HepG2 (cell line): ENCODE results near the gene PHKG1. TPM values are rescaled to one million over a fixed set of nuclear protein-coding genes. Genes with fewer than 3 reads are reported as not detected.

ENCODE experiments used
- ATF3 ChIP-seq: sonication (generic); formaldehyde crosslinking; IDR thresholded peaks from 2 replicates; pipeline ENCODE4 v1.4.0; 2020; ENCODE audit warnings: missing genetic modification reagents
- CREM ChIP-seq, 2 experiments: sonication (generic) in 1 of 2; formaldehyde crosslinking in 1 of 2; IDR thresholded peaks; 2 replicates each; pipeline versions ENCODE4 v1.4.0 to v1.6.1; 2016 to 2020; ENCODE audit warnings: antibody characterized with exemption in 1 of 2, mild to moderate bottlenecking in 1 of 2, missing genetic modification reagents in 1 of 2
- FOXA3 ChIP-seq: IDR thresholded peaks from 2 replicates; pipeline ENCODE4 v1.6.1; 2016; ENCODE audit warnings: missing genetic modification reagents, missing compliant biosample characterization
- HNRNPK ChIP-seq: fragments of 200-400 bp; formaldehyde crosslinking; IDR thresholded peaks from 2 replicates; pipeline ENCODE4 v1.6.1; 2018; ENCODE audit warnings: low read length, low read depth, moderate library complexity, mild to moderate bottlenecking; ENCODE audit not compliant: poor library complexity, severe bottlenecking
- KMT2A ChIP-seq: sonication (generic); formaldehyde crosslinking; IDR thresholded peaks from 2 replicates; pipeline ENCODE4 v1.4.0; 2020; ENCODE audit warnings: missing genetic modification reagents
- SALL1 ChIP-seq: sonication (generic); formaldehyde crosslinking; IDR thresholded peaks from 2 replicates; pipeline ENCODE4 v1.8.0; 2022; ENCODE audit warnings: mild to moderate bottlenecking, missing genetic modification reagents
- SIX4 ChIP-seq: sonication (generic); formaldehyde crosslinking; IDR thresholded peaks from 2 replicates; pipeline ENCODE4 v1.4.0; 2020; ENCODE audit warnings: missing genetic modification reagents
- SMAD3 ChIP-seq: sonication (generic); formaldehyde crosslinking; IDR thresholded peaks from 2 replicates; pipeline ENCODE4 v1.4.0; 2020; ENCODE audit warnings: missing genetic modification reagents
- SRSF9 ChIP-seq: fragments of 200-400 bp; formaldehyde crosslinking; IDR thresholded peaks from 2 replicates; pipeline ENCODE4 v1.6.1; 2018; ENCODE audit warnings: borderline replicate concordance, mild to moderate bottlenecking, low read depth, low read length; ENCODE audit not compliant: insufficient read depth, poor library complexity, severe bottlenecking
- TCF12 ChIP-seq, 2 experiments: fragments of 450-650 bp in 1 of 2; sonication (generic) in 1 of 2; formaldehyde crosslinking in 1 of 2; IDR thresholded peaks; 2 replicates each; pipeline versions ENCODE4 v1.6.1 to v1.8.0; 2017 to 2022; ENCODE audit warnings: antibody characterized with exemption in 1 of 2, mild to moderate bottlenecking in 1 of 2, missing genetic modification reagents in 1 of 2, moderate library complexity in 1 of 2
- ZBTB8A ChIP-seq: sonication (generic); formaldehyde crosslinking; IDR thresholded peaks from 2 replicates; pipeline ENCODE4 v1.4.0; 2020; ENCODE audit warnings: mild to moderate bottlenecking, low read depth, missing genetic modification reagents, borderline replicate concordance
- ZFP36L1 ChIP-seq: sonication (generic); formaldehyde crosslinking; IDR thresholded peaks from 2 replicates; pipeline ENCODE4 v1.8.0; 2022; ENCODE audit warnings: mild to moderate bottlenecking, missing genetic modification reagents, moderate library complexity
- ZFYVE20 ChIP-seq: sonication (generic); formaldehyde crosslinking; IDR thresholded peaks from 2 replicates; pipeline ENCODE4 v1.8.0; 2023; ENCODE audit warnings: low read depth, mild to moderate bottlenecking, moderate library complexity, missing genetic modification reagents, borderline replicate concordance
- ZNF136 ChIP-seq: sonication (generic); formaldehyde crosslinking; IDR thresholded peaks from 2 replicates; pipeline ENCODE4 v1.8.1; 2022; ENCODE audit warnings: low read depth, mild to moderate bottlenecking, moderate library complexity, missing genetic modification reagents
- ZNF263 ChIP-seq: sonication (generic); formaldehyde crosslinking; IDR thresholded peaks from 2 replicates; pipeline ENCODE4 v1.4.0; 2020; ENCODE audit warnings: missing genetic modification reagents
- ZNF296 ChIP-seq: sonication (generic); formaldehyde crosslinking; conservative IDR thresholded peaks from 2 replicates; pipeline ENCODE4 v1.5.0; 2020; ENCODE audit warnings: mild to moderate bottlenecking, missing genetic modification reagents
- ZNF337 ChIP-seq: sonication (generic); formaldehyde crosslinking; IDR thresholded peaks from 2 replicates; pipeline ENCODE4 v1.5.1; 2020; ENCODE audit warnings: missing genetic modification reagents, low read depth, mild to moderate bottlenecking, borderline replicate concordance
- ZNF790 ChIP-seq: sonication (generic); formaldehyde crosslinking; IDR thresholded peaks from 2 replicates; pipeline ENCODE4 v1.8.0; 2022; ENCODE audit warnings: missing genetic modification reagents, mild to moderate bottlenecking, borderline replicate concordance
- polyA plus RNA-seq, 8 experiments: library from polyadenylated mRNA; depleted of rRNA in 3 of 8; stranded (reverse) in 7 of 8; unstranded in 1 of 8; fragments of >200 nt; fragmentation: Illumina TruSeq in 4 of 8; extraction: Trizol in 4 of 8; gene quantifications; 2 replicates each; pipeline versions ENCODE4 v1.2.1 to v1.2.3, GENCODE V29; 2011 to 2016; ENCODE audit warnings: low read depth in 4 of 8, missing spikeins in 1 of 8, mixed read lengths in 1 of 8; ENCODE audit not compliant: insufficient read depth in 1 of 8
- total RNA-seq, 5 experiments: library from RNA; depleted of rRNA; stranded (reverse); fragments of >200 nt; fragmentation: Illumina TruSeq; extraction: Trizol; gene quantifications; 2 replicates each; pipeline ENCODE4 v1.2.3, GENCODE V29; 2016; ENCODE audit warnings: low read depth in 1 of 5
- TF ChIP-seq, protein P1 (sequence below): sonication (generic); formaldehyde crosslinking; IDR thresholded peaks from 2 replicates; pipeline ENCODE4 v1.4.0; 2020; ENCODE audit warnings: mild to moderate bottlenecking, low read depth, missing genetic modification reagents
- TF ChIP-seq, protein P2 (sequence below): sonication (generic); formaldehyde crosslinking; IDR thresholded peaks from 2 replicates; pipeline ENCODE4 v1.4.0; 2020; ENCODE audit warnings: missing genetic modification reagents
- TF ChIP-seq, protein P3 (sequence below): sonication (generic); formaldehyde crosslinking; IDR thresholded peaks from 2 replicates; pipeline ENCODE4 v1.5.0; 2020; ENCODE audit warnings: missing genetic modification reagents, mild to moderate bottlenecking, borderline replicate concordance
- TF ChIP-seq, protein P4 (sequence below): sonication (generic); formaldehyde crosslinking; IDR thresholded peaks from 2 replicates; pipeline ENCODE4 v1.4.0; 2020; ENCODE audit warnings: missing genetic modification reagents, mild to moderate bottlenecking, borderline replicate concordance

The PHKG1 gene
- total and polyA plus RNA-seq, 2 of the 13 experiments (the other 11 are each of a cell fraction or from before 2014, with no cell fraction given): 0.44 to 0.71 TPM

GRCh38 chr7:56063882-56064625 is 28.7 kb downstream of the PHKG1 start, which contains the start of gene SUMF2 (continued):
- TF ChIP-seq TCF12 (IDR thresholded peaks at IDR 0.05) (no peak), TCF12 (CRISPR knock-in tag; IDR thresholded peaks at IDR 0.05) (no peak), CREM (IDR thresholded peaks at IDR 0.05) (no peak), CREM (CRISPR knock-in tag; IDR thresholded peaks at IDR 0.05) (no peak), ZFYVE20 (CRISPR knock-in tag) (no peak), ZNF296 (CRISPR knock-in tag) (no peak), ZFP36L1 (CRISPR knock-in tag) (no peak), ATF3 (CRISPR knock-in tag) (no peak), ZBTB8A (CRISPR knock-in tag) (no peak), ZNF790 (CRISPR knock-in tag) (no peak), SALL1 (CRISPR knock-in tag) (peak; percentile 90), SMAD3 (no peak), ZNF337 (CRISPR knock-in tag) (0 out of 2 replicates have a peak, but pooled peaks have one; percentile 69), ZNF136 (CRISPR knock-in tag) (0 out of 2 replicates have a peak, but pooled peaks have one; percentile 63), SRSF9 (no peak), HNRNPK (peak; percentile 70), FOXA3 (CRISPR knock-in tag) (no peak), KMT2A (CRISPR knock-in tag) (peak; percentile 67; the same call in 1 of the 2 replicates), ZNF263 (CRISPR knock-in tag) (peak; percentile 70), SIX4 (CRISPR knock-in tag) (peak; percentile 48; the same call in 1 of the 2 replicates)
- TF ChIP-seq, protein P1, sequence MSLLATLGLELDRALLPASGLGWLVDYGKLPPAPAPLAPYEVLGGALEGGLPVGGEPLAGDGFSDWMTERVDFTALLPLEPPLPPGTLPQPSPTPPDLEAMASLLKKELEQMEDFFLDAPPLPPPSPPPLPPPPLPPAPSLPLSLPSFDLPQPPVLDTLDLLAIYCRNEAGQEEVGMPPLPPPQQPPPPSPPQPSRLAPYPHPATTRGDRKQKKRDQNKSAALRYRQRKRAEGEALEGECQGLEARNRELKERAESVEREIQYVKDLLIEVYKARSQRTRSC (CRISPR knock-in tag): 0 out of 2 replicates have a peak, but pooled peaks have one; percentile 61
- TF ChIP-seq, protein P2, sequence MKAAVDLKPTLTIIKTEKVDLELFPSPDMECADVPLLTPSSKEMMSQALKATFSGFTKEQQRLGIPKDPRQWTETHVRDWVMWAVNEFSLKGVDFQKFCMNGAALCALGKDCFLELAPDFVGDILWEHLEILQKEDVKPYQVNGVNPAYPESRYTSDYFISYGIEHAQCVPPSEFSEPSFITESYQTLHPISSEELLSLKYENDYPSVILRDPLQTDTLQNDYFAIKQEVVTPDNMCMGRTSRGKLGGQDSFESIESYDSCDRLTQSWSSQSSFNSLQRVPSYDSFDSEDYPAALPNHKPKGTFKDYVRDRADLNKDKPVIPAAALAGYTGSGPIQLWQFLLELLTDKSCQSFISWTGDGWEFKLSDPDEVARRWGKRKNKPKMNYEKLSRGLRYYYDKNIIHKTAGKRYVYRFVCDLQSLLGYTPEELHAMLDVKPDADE (CRISPR knock-in tag): no peak
- TF ChIP-seq, protein P3, sequence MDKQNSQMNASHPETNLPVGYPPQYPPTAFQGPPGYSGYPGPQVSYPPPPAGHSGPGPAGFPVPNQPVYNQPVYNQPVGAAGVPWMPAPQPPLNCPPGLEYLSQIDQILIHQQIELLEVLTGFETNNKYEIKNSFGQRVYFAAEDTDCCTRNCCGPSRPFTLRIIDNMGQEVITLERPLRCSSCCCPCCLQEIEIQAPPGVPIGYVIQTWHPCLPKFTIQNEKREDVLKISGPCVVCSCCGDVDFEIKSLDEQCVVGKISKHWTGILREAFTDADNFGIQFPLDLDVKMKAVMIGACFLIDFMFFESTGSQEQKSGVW (CRISPR knock-in tag): no peak
- TF ChIP-seq, protein P4, sequence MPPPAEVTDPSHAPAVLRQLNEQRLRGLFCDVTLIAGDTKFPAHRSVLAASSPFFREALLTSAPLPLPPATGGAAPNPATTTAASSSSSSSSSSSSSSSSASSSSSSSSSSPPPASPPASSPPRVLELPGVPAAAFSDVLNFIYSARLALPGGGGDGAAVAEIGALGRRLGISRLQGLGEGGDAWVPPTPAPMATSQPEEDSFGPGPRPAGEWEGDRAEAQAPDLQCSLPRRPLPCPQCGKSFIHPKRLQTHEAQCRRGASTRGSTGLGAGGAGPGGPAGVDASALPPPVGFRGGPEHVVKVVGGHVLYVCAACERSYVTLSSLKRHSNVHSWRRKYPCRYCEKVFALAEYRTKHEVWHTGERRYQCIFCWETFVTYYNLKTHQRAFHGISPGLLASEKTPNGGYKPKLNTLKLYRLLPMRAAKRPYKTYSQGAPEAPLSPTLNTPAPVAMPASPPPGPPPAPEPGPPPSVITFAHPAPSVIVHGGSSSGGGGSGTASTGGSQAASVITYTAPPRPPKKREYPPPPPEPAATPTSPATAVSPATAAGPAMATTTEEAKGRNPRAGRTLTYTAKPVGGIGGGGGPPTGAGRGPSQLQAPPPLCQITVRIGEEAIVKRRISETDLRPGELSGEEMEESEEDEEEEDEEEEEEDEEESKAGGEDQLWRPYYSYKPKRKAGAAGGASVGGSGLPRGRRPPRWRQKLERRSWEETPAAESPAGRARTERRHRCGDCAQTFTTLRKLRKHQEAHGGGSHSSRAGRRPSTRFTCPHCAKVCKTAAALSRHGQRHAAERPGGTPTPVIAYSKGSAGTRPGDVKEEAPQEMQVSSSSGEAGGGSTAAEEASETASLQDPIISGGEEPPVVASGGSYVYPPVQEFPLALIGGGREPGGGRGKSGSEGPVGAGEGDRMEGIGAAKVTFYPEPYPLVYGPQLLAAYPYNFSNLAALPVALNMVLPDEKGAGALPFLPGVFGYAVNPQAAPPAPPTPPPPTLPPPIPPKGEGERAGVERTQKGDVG: peak; percentile 54; the same call in 1 of the 2 replicates
